22Rv1 (cell line): Measurements from ENCODE around the gene FGF5.

Experiments
- H3K27ac ChIP-seq: fragments of 450-650 bp; 2 replicates; pipeline ENCODE4 v1.5.1; 2017
- ZFX ChIP-seq: fragments of 450-650 bp; IDR thresholded peaks from 2 replicates; pipeline ENCODE4 v1.6.1; 2017; ENCODE audit warnings: antibody characterized with exemption, borderline replicate concordance
- TF ChIP-seq, protein P1 (sequence below): fragments of 450-650 bp; IDR thresholded peaks from 2 replicates; pipeline ENCODE4 v1.5.1; 2017; ENCODE audit warnings: mild to moderate bottlenecking

The FGF5 gene

DNA sequence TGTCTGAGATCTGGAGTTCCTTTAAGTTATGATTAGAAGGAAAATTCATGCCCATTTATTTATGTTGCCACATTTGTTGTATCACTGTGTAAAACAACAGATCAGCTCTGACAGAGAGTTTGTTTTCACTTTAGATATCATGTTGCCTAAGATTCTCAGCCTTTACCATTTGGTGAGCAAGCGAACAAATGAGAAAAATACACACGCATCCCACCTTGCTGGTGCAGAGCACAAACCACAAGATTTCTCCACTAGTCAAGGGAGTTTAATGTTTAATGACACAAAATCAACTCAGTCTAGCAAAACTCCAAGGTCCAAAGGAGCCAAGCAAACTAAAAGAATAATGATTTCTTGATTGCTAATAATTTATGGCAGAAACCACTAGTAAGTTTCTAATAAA lies 27.7 kb downstream of the FGF5 start:
- H3K27ac ChIP-seq = no peak overlapping the region
- TF ChIP-seq ZFX = no peak

DNA sequence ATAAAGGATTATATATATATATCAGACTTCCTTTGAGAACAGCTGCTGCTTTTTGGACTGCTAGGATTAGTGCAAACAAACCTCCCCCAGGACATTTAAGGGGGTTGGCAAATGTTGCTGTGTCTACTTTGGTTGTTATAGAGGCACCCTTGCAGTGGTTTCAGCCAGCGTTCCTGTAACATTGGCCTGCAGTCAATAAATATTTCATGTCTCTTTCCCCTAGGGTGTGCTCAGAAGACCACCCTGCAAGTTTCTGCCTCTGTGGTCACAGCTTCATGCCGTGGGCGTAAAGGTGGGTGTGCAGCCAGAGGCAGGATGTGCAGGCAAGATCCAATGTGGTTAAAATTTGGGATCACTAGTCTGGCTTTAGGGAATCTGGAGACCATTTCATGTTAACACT lies 28.9 kb downstream of the FGF5 start:
- no peak for TF ChIP-seq ZFX
- TF ChIP-seq, protein P1, sequence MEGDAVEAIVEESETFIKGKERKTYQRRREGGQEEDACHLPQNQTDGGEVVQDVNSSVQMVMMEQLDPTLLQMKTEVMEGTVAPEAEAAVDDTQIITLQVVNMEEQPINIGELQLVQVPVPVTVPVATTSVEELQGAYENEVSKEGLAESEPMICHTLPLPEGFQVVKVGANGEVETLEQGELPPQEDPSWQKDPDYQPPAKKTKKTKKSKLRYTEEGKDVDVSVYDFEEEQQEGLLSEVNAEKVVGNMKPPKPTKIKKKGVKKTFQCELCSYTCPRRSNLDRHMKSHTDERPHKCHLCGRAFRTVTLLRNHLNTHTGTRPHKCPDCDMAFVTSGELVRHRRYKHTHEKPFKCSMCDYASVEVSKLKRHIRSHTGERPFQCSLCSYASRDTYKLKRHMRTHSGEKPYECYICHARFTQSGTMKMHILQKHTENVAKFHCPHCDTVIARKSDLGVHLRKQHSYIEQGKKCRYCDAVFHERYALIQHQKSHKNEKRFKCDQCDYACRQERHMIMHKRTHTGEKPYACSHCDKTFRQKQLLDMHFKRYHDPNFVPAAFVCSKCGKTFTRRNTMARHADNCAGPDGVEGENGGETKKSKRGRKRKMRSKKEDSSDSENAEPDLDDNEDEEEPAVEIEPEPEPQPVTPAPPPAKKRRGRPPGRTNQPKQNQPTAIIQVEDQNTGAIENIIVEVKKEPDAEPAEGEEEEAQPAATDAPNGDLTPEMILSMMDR = no peak
- no peak overlapping the region for H3K27ac ChIP-seq

DNA sequence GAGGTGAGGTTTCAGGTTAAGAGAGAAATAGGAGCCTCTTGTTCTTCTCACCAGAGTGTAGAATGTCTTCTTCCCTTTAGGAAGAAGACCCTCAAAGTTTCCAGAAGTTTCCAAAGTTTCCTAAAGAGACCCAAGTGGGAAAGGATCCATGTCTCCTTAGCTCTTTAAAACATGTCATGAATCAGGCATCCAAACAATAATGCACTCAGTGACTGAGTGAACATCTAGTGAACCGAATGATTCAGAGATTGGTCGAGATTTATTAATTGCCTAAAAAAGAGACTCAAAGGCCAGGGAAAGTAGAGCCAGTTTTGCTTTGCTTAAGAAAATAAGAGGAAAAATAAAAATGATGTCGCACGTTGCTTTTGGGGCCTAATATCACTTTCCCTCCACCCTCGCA lies 29.4 kb downstream of the FGF5 start:
- TF ChIP-seq ZFX = no peak
- TF ChIP-seq, protein P1 = no peak
- H3K27ac ChIP-seq = no peak overlapping the region

DNA sequence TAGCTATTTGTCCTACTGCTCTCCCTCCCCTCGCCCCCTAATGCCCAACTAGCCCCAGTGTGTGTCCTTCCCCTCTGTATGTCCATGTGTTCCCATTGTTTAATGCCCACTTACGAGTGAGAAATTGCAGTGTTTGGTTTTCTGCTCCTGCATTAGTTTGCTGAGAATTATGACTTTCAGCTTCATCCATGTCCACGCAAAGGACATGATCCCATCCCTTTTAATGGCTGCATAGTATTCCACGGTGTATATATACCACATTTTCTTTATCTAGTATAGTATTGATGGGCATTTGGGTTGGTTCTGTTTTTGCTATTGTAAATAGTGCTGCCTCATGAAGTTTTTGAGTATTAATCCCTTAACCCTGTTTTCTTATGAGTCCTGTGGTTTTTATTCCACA lies 35.4 kb downstream of the FGF5 start:
- TF ChIP-seq ZFX = no peak
- TF ChIP-seq, protein P1 = no peak
- H3K27ac ChIP-seq = no peak overlapping the region

DNA sequence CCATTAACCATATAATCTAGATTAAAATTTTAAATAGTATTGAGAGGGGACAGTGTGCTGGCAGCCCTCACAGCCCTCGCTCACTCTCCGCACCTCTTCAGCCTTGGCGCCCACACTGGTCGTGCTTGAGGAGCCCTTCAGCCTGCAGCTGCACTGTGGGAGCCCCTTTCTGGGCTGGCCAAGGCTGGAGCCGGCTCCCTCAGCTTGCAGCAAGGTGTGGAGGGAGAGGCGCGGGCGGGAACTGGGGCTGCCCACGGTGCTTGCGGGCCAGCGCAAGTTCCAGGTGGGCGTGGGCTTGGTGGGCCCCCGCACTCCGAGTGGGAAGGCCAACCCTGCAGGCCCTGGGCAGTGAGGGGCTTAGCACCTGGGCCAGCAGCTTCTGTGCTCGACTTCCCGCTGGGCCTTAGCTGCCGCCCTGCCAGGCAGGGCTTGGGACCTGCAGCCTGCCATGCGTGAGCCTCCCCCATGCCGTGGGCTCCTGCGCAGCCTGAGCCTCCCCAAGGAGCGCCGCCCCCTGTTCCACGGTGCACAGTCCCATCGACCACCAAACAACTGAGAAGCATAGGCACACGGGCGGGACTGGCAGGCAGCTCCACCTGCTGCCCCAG lies 36.3 kb downstream of the FGF5 start:
- no peak overlapping the region for H3K27ac ChIP-seq
- TF ChIP-seq, protein P1 = no peak
- TF ChIP-seq ZFX = no peak

DNA sequence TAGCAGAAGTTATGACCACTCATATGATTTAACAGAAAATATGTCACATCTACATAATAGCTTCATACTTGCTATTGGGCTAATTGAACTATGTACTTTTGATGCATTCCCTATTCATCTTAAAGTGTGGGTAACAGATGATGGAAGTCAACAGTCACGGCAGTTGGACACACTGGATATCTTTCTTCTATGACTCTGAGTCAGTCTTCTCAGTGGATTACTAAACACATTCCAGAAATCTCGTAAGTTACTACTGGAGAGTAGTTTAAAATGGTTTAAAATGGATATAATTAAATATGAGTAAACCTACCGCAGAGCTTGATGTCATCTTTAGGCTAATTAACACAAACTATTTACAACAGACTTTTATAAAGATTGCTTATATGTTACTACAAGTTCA lies 39.0 kb downstream of the FGF5 start:
- no peak for TF ChIP-seq ZFX
- TF ChIP-seq, protein P1 = no peak
- H3K27ac ChIP-seq = no peak overlapping the region

DNA sequence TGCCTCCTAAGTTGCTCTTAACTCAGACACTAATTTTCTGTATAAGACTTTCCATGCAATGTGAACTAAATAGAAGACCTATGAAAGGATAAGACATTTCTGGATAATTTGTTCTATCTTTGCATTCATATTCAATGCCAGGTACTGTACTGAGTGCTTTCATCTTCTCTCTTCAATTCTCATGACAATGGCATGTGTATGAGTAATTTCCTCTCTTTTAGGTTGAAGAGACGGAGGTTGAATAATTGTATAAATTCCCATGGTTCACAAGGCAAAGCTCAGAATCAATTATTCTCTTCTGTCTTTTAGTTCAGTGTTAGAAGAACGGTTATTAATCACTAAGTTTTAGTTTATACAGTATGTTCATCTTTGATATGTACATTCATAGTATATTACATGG lies 39.8 kb downstream of the FGF5 start:
- H3K27ac ChIP-seq = no peak overlapping the region
- TF ChIP-seq, protein P1 = no peak
- no peak for TF ChIP-seq ZFX

DNA sequence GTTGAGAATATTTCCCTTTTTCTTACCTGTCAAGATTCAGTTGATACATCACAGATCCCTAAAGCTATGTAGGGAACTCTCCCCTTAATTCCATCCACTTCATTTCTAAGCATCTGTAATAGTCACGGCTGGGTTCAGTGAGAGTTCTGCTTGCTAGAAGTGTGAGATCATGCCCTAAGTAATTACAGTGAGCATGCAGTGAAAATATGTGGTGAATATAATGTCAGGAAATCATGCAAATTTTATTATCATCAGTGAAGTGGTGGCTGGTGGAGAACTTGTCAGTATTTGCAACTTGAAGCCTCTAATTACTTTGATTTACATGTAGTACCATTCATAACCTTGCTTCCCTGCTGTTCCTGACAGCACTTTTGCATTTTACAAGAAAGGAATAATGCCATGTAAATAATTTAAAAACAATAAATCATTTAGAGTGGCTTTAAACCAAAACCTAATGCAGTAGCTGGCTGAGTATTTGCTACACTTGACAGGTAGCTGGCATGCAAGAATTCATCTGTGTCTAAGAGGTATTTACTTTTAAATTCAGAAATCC lies 40.8 kb downstream of the FGF5 start:
- TF ChIP-seq, protein P1 = no peak
- no peak for TF ChIP-seq ZFX
- H3K27ac ChIP-seq = no peak overlapping the region
